SK-N-SH (cell line): ENCODE results near the gene MYCT1. TPM values are rescaled to one million over a fixed set of nuclear protein-coding genes. Genes with fewer than 3 reads are reported as not detected.

Source experiments
- CTCF ChIA-PET: fragments of 300-600, 350-600 bp; formaldehyde crosslinking; extraction: SDS; loops from one replicate; lab custom pipeline; 2021; lab: Yijun Ruan, JAX
- POLR2A ChIA-PET: fragments of 350-600 bp; sonication (Branson Sonifier 250); formaldehyde crosslinking; extraction: SDS; loops from one replicate; lab custom pipeline; 2020; ENCODE audit warnings: antibody characterized with exemption, inconsistent platforms; lab: Yijun Ruan, JAX
- DNase-seq: peaks from one replicate; pipeline ENCODE4 v3.0.0; 2012
- H2AFZ ChIP-seq: fragments of 200-600 bp; sonication (generic); 2 replicates; pipeline ENCODE4 v1.8.1; 2016; ENCODE audit warnings: antibody characterized with exemption, mild to moderate bottlenecking, low read depth
- H3F3A ChIP-seq: fragments of 200-600 bp; sonication (generic); replicated peaks from 2 replicates; pipeline ENCODE3; 2016; ENCODE audit warnings: antibody characterized with exemption, mild to moderate bottlenecking; ENCODE audit not compliant: insufficient read depth
- H3K27ac ChIP-seq, 2 experiments: fragments of 200-500 bp in 1 of 2; fragments of 200-600 bp in 1 of 2; sonication (Bioruptor generic) in 1 of 2; sonication (generic), shearing (Covaris generic) in 1 of 2; 2 replicates each; pipeline versions ENCODE4 v1.5.1 to v1.6.1; 2014 to 2016; ENCODE audit warnings: low read depth in 2 of 2, inconsistent platforms in 1 of 2, low read length in 1 of 2, mild to moderate bottlenecking in 1 of 2, mixed read lengths in 1 of 2
- H3K27me3 ChIP-seq: fragments of 200-600 bp; sonication (generic), shearing (Covaris generic); 2 replicates; pipeline ENCODE4 v1.6.1; 2016; ENCODE audit warnings: mixed run types; ENCODE audit not compliant: insufficient read depth
- H3K36me3 ChIP-seq, 2 experiments: fragments of 200-500 bp in 1 of 2; fragments of 200-600 bp in 1 of 2; sonication (Bioruptor generic) in 1 of 2; sonication (generic) in 1 of 2; replicated peaks in 1 of 2; 2 replicates each; pipeline versions ENCODE3 to v1.5.1; 2014 to 2016; ENCODE audit warnings: low read length in 1 of 2, mild to moderate bottlenecking in 1 of 2; ENCODE audit not compliant: insufficient read depth in 2 of 2, control insufficient read depth in 1 of 2
- H3K4me1 ChIP-seq, 2 experiments: fragments of 200-500 bp in 1 of 2; fragments of 200-600 bp in 1 of 2; sonication (Bioruptor generic) in 1 of 2; sonication (generic), shearing (Covaris generic) in 1 of 2; 2 replicates each; pipeline versions ENCODE4 v1.5.1 to v1.6.1; 2014 to 2016; ENCODE audit warnings: low read depth in 1 of 2, low read length in 1 of 2, mixed run types in 1 of 2; ENCODE audit not compliant: insufficient read depth in 2 of 2, control insufficient read depth in 1 of 2
- H3K4me2 ChIP-seq: fragments of 200-600 bp; sonication (generic), shearing (Covaris generic); 2 replicates; pipeline ENCODE4 v1.6.1; 2017; ENCODE audit warnings: mixed run types
- H3K4me3 ChIP-seq, 2 experiments: fragments of 200-500 bp in 1 of 2; fragments of 200-600 bp in 1 of 2; sonication (Bioruptor generic) in 1 of 2; sonication (generic), shearing (Covaris generic) in 1 of 2; 2 replicates each; pipeline versions ENCODE4 v1.5.1 to v1.8.1; 2014 to 2016; ENCODE audit warnings: low read depth in 2 of 2, inconsistent platforms in 1 of 2, low read length in 1 of 2, mild to moderate bottlenecking in 1 of 2, mixed read lengths in 1 of 2, moderate library complexity in 1 of 2
- H3K79me2 ChIP-seq: fragments of 200-600 bp; sonication (generic); 2 replicates; pipeline ENCODE4 v1.8.1; 2017; ENCODE audit warnings: mild to moderate bottlenecking; ENCODE audit not compliant: insufficient read depth
- H3K9ac ChIP-seq: fragments of 200-600 bp; sonication (generic); 2 replicates; pipeline ENCODE4 v1.6.1; 2017; ENCODE audit warnings: mixed run types
- H3K9me2 ChIP-seq: fragments of 200-600 bp; sonication (generic); 2 replicates; pipeline ENCODE4 v1.6.1; 2017; ENCODE audit warnings: mixed run types
- H3K9me3 ChIP-seq: fragments of 200-600 bp; sonication (generic); 2 replicates; pipeline ENCODE4 v1.6.1; 2017; ENCODE audit warnings: mixed run types, mild to moderate bottlenecking, moderate library complexity
- H4K20me1 ChIP-seq: fragments of 200-600 bp; sonication (generic); 2 replicates; pipeline ENCODE4 v1.6.1; 2017; ENCODE audit warnings: mild to moderate bottlenecking, mixed run types; ENCODE audit not compliant: insufficient read depth
- FOXJ3 ChIP-seq: sonication (generic); formaldehyde crosslinking; IDR thresholded peaks from 2 replicates; pipeline ENCODE4 v1.5.1; 2020; ENCODE audit warnings: mild to moderate bottlenecking, missing genetic modification reagents
- FOXM1 ChIP-seq: IDR thresholded peaks from 2 replicates; pipeline ENCODE4 v1.4.0; 2012; ENCODE audit warnings: low read depth, mild to moderate bottlenecking
- GABPA ChIP-seq: IDR thresholded peaks from 2 replicates; pipeline ENCODE4 v1.4.0; 2012; ENCODE audit warnings: low read depth, mild to moderate bottlenecking
- JUND ChIP-seq: IDR thresholded peaks from 2 replicates; pipeline ENCODE4 v1.4.0; 2012
- NRF1 ChIP-seq: IDR thresholded peaks from 2 replicates; pipeline ENCODE4 v1.6.1; 2012; ENCODE audit warnings: low read depth, mild to moderate bottlenecking, low read length
- PBX3 ChIP-seq: IDR thresholded peaks from 2 replicates; pipeline ENCODE4; 2012
- POLR2AphosphoS5 ChIP-seq: IDR thresholded peaks from 2 replicates; pipeline ENCODE4 v1.6.1; 2012; ENCODE audit warnings: low read depth, low read length
- RAD21 ChIP-seq: IDR thresholded peaks from 2 replicates; pipeline ENCODE4 v1.6.1; 2012; ENCODE audit warnings: mild to moderate bottlenecking, low read length
- RFX5 ChIP-seq: IDR thresholded peaks from 2 replicates; pipeline ENCODE4 v1.6.1; 2012; ENCODE audit warnings: mild to moderate bottlenecking, improper control_type of control experiment, low read length
- RXRA ChIP-seq: IDR thresholded peaks from 2 replicates; pipeline ENCODE4 v1.4.0; 2012; ENCODE audit warnings: low read depth, mild to moderate bottlenecking, borderline replicate concordance
- TCF12 ChIP-seq: IDR thresholded peaks from 2 replicates; pipeline ENCODE4 v1.4.0; 2012
- TEAD4 ChIP-seq: IDR thresholded peaks from 2 replicates; pipeline ENCODE4 v1.4.0; 2012; ENCODE audit warnings: mild to moderate bottlenecking, borderline replicate concordance; ENCODE audit not compliant: insufficient read depth
- USF2 ChIP-seq: fragments of 150-350 bp; IDR thresholded peaks from 2 replicates; pipeline ENCODE4 v1.6.1; 2017; ENCODE audit warnings: antibody characterized with exemption, low read length, low read depth, borderline replicate concordance
- YY1 ChIP-seq: IDR thresholded peaks from 2 replicates; pipeline ENCODE4 v1.4.0; 2012; ENCODE audit warnings: low read depth, mild to moderate bottlenecking
- ZBTB33 ChIP-seq: IDR thresholded peaks from 2 replicates; pipeline ENCODE4 v1.4.0; 2012; ENCODE audit warnings: low read depth, borderline replicate concordance
- WGBS: methylation state at CpG from one replicate; pipeline ENCODE4 v1.1.6; 2017; ENCODE audit warnings: low lambda C conversion rate; 5-methylcytosine and 5-hydroxymethylcytosine counted together
- polyA plus RNA-seq, 3 experiments: library from polyadenylated mRNA; depleted of rRNA; stranded (reverse); fragments of >200 nt; gene quantifications; 2 replicates each; pipeline ENCODE4 v1.2.3, GENCODE V29; 2012
- TF ChIP-seq, protein P1 (sequence below): IDR thresholded peaks from 2 replicates; pipeline ENCODE4 v1.4.0; 2012; ENCODE audit warnings: low read depth, borderline replicate concordance
- TF ChIP-seq, protein P2 (sequence below): fragments of 200-600 bp; sonication (generic); IDR thresholded peaks from 2 replicates; pipeline ENCODE4 v1.6.1; 2017; ENCODE audit warnings: antibody characterized with exemption, mild to moderate bottlenecking, moderate library complexity

Gene MYCT1
- polyA plus RNA-seq, 1 of the 3 experiments (the other 2 are of a cell fraction) = 7.6 TPM

DNA sequence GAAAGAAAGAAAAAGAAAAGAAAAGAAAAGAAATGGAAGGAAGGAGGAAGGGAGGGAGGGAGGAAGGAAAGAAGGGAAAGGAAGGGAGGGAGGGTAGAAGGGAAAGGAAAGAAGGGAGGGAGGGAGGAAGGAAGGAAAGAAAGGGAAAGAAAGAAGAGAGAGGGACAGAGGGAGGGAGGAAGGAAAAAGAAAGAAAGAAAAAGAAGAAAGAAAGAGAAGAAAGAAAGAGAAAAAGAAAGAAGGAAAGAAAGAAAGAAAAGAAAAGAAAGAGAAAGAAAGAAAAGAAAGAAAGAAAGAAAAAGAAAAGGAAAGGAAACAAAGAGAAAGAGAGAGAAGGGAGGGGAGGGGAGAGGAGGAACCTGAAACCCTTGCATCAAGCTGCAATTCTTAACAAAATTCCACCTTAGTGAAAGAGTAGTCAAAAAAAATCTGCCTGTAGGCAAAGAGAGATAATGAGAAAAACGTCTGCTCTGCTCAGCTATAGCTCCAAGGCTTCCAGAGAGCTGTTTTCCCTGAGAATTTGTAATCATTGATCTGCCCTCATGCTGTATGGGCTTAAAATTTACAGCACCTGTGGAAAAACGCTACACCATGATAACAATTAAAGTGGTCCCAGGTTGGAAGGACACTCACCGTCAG is 16.7 kb upstream of the MYCT1 start:
- no peak overlapping the region for H3K4me3 ChIP-seq
- CTCF ChIA-PET = interaction anchor here (1.3 kb wide), 1 partner anchor 11 kb away, joined by 4 read pairs; no protein-coding TSS in a partner anchor
- H3K27ac ChIP-seq = peak overlapping the region in 1 of 2 experiments; percentile 16; a peak in 1 of 4 replicates
- no peaks in the 10 kb centered on the region for H3K9me2 ChIP-seq
- no peak for DNase-seq
- H2AFZ ChIP-seq = peak overlapping the region; percentile 76
- POLR2A ChIA-PET = no interaction called here
- H3K4me2 ChIP-seq = no peak overlapping the region
- no peaks in the 10 kb centered on the region for H3K9me3 ChIP-seq
- 38% methylated on average over 3 of the region's 3 CpGs for WGBS
- H3K27me3 ChIP-seq = no peaks in the 10 kb centered on the region
- no peak overlapping the region for H3K9ac ChIP-seq
- TF ChIP-seq TEAD4 (no peak), NRF1 (no peak), POLR2AphosphoS5 (no peak), JUND (no peak), TCF12 (no peak), RXRA (no peak), GABPA (no peak)
- TF ChIP-seq, protein P1, sequence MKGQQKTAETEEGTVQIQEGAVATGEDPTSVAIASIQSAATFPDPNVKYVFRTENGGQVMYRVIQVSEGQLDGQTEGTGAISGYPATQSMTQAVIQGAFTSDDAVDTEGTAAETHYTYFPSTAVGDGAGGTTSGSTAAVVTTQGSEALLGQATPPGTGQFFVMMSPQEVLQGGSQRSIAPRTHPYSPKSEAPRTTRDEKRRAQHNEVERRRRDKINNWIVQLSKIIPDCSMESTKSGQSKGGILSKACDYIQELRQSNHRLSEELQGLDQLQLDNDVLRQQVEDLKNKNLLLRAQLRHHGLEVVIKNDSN = no peak
- H3K4me1 ChIP-seq = peaks cover 0 to 2% of the 10 kb centered on the region in 2 experiments; a peak in 2 of 4 replicates
- H4K20me1 ChIP-seq = no peaks in the 10 kb centered on the region
- no peaks in the 10 kb centered on the region for H3K79me2 ChIP-seq
- H3F3A ChIP-seq = no peaks in the 10 kb centered on the region
- no peaks in the 10 kb centered on the region for H3K36me3 ChIP-seq

- DNase-seq = no peak
- H3K4me2 ChIP-seq = no peak overlapping the region
- no peak for TF ChIP-seq RFX5
- TF ChIP-seq, protein P1 = no peak
- TF ChIP-seq PBX3 = no peak
- no peak for TF ChIP-seq USF2
- TF ChIP-seq RAD21 = no peak
- no peak for TF ChIP-seq YY1
- TF ChIP-seq, protein P2, sequence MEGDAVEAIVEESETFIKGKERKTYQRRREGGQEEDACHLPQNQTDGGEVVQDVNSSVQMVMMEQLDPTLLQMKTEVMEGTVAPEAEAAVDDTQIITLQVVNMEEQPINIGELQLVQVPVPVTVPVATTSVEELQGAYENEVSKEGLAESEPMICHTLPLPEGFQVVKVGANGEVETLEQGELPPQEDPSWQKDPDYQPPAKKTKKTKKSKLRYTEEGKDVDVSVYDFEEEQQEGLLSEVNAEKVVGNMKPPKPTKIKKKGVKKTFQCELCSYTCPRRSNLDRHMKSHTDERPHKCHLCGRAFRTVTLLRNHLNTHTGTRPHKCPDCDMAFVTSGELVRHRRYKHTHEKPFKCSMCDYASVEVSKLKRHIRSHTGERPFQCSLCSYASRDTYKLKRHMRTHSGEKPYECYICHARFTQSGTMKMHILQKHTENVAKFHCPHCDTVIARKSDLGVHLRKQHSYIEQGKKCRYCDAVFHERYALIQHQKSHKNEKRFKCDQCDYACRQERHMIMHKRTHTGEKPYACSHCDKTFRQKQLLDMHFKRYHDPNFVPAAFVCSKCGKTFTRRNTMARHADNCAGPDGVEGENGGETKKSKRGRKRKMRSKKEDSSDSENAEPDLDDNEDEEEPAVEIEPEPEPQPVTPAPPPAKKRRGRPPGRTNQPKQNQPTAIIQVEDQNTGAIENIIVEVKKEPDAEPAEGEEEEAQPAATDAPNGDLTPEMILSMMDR = no peak
- no peak for TF ChIP-seq FOXM1
- TF ChIP-seq ZBTB33 = no peak
- TF ChIP-seq FOXJ3 (CRISPR knock-in tag) = no peak
- TF ChIP-seq JUND = no peak
- TF ChIP-seq, all 33 proteins: peak for 0
- H3K9me2 ChIP-seq = no peaks in the 10 kb centered on the region
- H3F3A ChIP-seq = no peaks in the 10 kb centered on the region
- H3K4me3 ChIP-seq = no peak overlapping the region
- H3K9ac ChIP-seq = no peak overlapping the region
- whole genome bisulfite sequencing = 64% methylated on average over 8 of the region's 8 CpGs
- no peaks in the 10 kb centered on the region for H3K36me3 ChIP-seq
- no peaks in the 10 kb centered on the region for H4K20me1 ChIP-seq
- no peaks in the 10 kb centered on the region for H3K27me3 ChIP-seq
- no peak overlapping the region for H2AFZ ChIP-seq
- CTCF ChIA-PET = interaction anchor here (1.3 kb wide), 1 partner anchor 12 kb away, joined by 4 read pairs; no protein-coding TSS in a partner anchor
- peaks cover 0 to 2% of the 10 kb centered on the region in 2 experiments; a peak in 2 of 4 replicates for H3K4me1 ChIP-seq
- no peaks in the 10 kb centered on the region for H3K9me3 ChIP-seq
- H3K79me2 ChIP-seq = no peaks in the 10 kb centered on the region
- POLR2A ChIA-PET = no interaction called here
- no peak overlapping the region for H3K27ac ChIP-seq
Observed at GRCh38 chr6:152682141-152682540, 15.6 kb upstream of the MYCT1 start.
